Stimulated activated CD4-positive, alpha-beta T cell treated with anti-CD3 and anti-CD28 coated beads, Interleukin-2, amount 100 ng/mL, for 48 hours (primary cell): Measurements from ENCODE around the gene CALHM3.

Experiments
- DNase-seq, 2 donors: peaks; one replicate each; pipeline ENCODE4 v3.0.0-alpha.2; 2020

Gene CALHM3

GRCh38 chr10:103449208-103450144 is 29.6 kb downstream of the CALHM3 start:
- DNase-seq = no peak

- no peak for DNase-seq
Observed at GRCh38 chr10:103448746-103449145, 30.3 kb downstream of the CALHM3 start.

- DNase-seq = no peak
Observed at GRCh38 chr10:103447187-103447586, 31.9 kb downstream of the CALHM3 start.

- DNase-seq = no peak
Observed at GRCh38 chr10:103445767-103446567, 33.1 kb downstream of the CALHM3 start.

- no peak for DNase-seq
Observed at GRCh38 chr10:103445366-103445765, 33.7 kb downstream of the CALHM3 start.

GRCh38 chr10:103444478-103444877 is 34.6 kb downstream of the CALHM3 start:
- no peak for DNase-seq

GRCh38 chr10:103443475-103444185 is 35.4 kb downstream of the CALHM3 start:
- no peak for DNase-seq

GRCh38 chr10:103442031-103442461 is 37.0 kb downstream of the CALHM3 start:
- DNase-seq = no peak

- DNase-seq = no peak
Observed at GRCh38 chr10:103441611-103442010, 37.4 kb downstream of the CALHM3 start.

GRCh38 chr10:103441206-103441605 is 37.8 kb downstream of the CALHM3 start:
- no peak for DNase-seq

- DNase-seq = no peak
Observed at GRCh38 chr10:103440416-103440815, 38.6 kb downstream of the CALHM3 start.

- no peak for DNase-seq
Observed at GRCh38 chr10:103439776-103440175, 39.3 kb downstream of the CALHM3 start.

GRCh38 chr10:103433858-103434257 is 45.2 kb downstream of the CALHM3 start:
- no peak for DNase-seq

GRCh38 chr10:103431902-103432301 is 47.1 kb downstream of the CALHM3 start:
- no peak for DNase-seq

- DNase-seq = no peak
Observed at GRCh38 chr10:103429647-103430046, 49.4 kb downstream of the CALHM3 start.

GRCh38 chr10:103428989-103429643 is 49.9 kb downstream of the CALHM3 start:
- no peak for DNase-seq

- no peak for DNase-seq
Observed at GRCh38 chr10:103427866-103428265, 51.2 kb downstream of the CALHM3 start.

- no peak for DNase-seq
Observed at GRCh38 chr10:103423748-103424147, 55.3 kb downstream of the CALHM3 start.
